ENCODE results near the gene UBE2V1.

The UBE2V1 gene

GRCh38 chr20:50054626-50055511, 58.1 kb downstream of the UBE2V1 start:
- TF ChIP-seq FOXM1 (IDR thresholded peaks at IDR 0.05; ENCODE audit: borderline replicate concordance) (no peak), FOXA1 (IDR thresholded peaks at IDR 0.05) (no peak), L3MBTL2 (conservative IDR thresholded peaks at IDR 0.05) (no peak), NFRKB (IDR thresholded peaks at IDR 0.05) (no peak), HDGF (IDR thresholded peaks at IDR 0.05; ENCODE audit: borderline replicate concordance) (no peak), PKNOX1 (IDR thresholded peaks at IDR 0.05) (no peak), ARNT (IDR thresholded peaks at IDR 0.05) (no peak)
- POLR2A ChIA-PET: no interaction called here
- DNase-seq (ENCODE audit: extremely low spot score): no peak
- CTCF ChIA-PET: no interaction called here

- CTCF ChIA-PET: no interaction called here
- no peak for DNase-seq (ENCODE audit: extremely low spot score)
- no peak for TF ChIP-seq FOXK2 (IDR thresholded peaks at IDR 0.05)
- no peak for TF ChIP-seq BHLHE40 (IDR thresholded peaks at IDR 0.05; ENCODE audit: borderline replicate concordance)
- TF ChIP-seq CTBP1 (IDR thresholded peaks at IDR 0.05; ENCODE audit: borderline replicate concordance): no peak
- no peak for TF ChIP-seq ARNT (IDR thresholded peaks at IDR 0.05)
- no peak for TF ChIP-seq ZNF384 (IDR thresholded peaks at IDR 0.05)
- no peak for TF ChIP-seq FOXM1 (IDR thresholded peaks at IDR 0.05; ENCODE audit: borderline replicate concordance)
- no peak for TF ChIP-seq SUZ12 (IDR thresholded peaks at IDR 0.05)
- no peak for TF ChIP-seq LEF1 (IDR thresholded peaks at IDR 0.05; ENCODE audit: borderline replicate concordance)
- TF ChIP-seq FOXA1 (IDR thresholded peaks at IDR 0.05): no peak
- POLR2A ChIA-PET: no interaction called here
Measured at GRCh38 chr20:50054231-50054547, 58.8 kb downstream of the UBE2V1 start.

DNA sequence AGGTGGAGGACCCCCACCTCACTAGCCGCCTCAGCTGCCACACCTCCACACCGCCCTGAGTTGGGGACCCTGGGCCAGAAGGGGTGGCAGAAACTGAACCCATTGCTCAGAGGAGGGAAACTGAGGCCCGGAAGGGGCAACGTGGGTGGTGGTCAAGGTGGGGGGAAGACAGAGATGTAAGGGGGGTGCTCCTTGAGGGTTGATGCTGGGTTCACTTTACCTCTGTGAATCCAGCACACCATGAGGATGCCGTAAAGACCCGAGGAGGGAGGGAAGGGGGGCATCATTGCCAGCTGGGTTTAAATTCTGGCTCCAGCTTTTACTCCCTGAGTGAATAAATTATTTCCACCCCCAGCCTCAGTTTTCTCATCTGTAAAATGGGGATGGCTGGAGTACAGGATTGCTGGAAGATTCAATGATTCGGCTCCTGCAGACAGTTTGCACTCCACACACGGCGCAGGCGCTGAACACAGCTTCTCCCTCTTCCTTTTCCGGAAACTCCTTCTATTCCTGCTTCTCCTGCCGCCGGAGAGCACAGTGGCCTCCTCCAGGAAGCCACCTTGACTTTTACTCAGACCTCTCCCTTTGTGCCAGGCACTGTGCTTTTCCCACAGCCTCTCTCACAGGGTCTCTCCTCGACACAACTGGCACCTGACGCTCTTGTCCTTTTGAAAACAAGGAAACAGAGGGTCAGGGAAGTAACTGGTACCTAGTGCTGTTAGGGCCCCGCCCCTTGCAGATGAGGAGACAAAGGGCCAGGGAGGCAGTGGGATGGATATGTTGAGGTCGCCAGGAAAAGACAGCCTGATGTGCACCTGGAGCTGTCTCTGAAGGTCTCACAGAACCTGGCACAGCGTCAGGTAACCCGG, 59.4 kb downstream of the UBE2V1 start:
- TF ChIP-seq CTBP1 (IDR thresholded peaks at IDR 0.05; ENCODE audit: borderline replicate concordance) (no peak), HDGF (IDR thresholded peaks at IDR 0.05; ENCODE audit: borderline replicate concordance) (no peak), BHLHE40 (IDR thresholded peaks at IDR 0.05; ENCODE audit: borderline replicate concordance) (no peak), ELF4 (IDR thresholded peaks at IDR 0.05) (no peak), PKNOX1 (IDR thresholded peaks at IDR 0.05) (no peak)
- no peak for DNase-seq (ENCODE audit: extremely low spot score)
- POLR2A ChIA-PET: no interaction called here
- CTCF ChIA-PET: no interaction called here

DNA sequence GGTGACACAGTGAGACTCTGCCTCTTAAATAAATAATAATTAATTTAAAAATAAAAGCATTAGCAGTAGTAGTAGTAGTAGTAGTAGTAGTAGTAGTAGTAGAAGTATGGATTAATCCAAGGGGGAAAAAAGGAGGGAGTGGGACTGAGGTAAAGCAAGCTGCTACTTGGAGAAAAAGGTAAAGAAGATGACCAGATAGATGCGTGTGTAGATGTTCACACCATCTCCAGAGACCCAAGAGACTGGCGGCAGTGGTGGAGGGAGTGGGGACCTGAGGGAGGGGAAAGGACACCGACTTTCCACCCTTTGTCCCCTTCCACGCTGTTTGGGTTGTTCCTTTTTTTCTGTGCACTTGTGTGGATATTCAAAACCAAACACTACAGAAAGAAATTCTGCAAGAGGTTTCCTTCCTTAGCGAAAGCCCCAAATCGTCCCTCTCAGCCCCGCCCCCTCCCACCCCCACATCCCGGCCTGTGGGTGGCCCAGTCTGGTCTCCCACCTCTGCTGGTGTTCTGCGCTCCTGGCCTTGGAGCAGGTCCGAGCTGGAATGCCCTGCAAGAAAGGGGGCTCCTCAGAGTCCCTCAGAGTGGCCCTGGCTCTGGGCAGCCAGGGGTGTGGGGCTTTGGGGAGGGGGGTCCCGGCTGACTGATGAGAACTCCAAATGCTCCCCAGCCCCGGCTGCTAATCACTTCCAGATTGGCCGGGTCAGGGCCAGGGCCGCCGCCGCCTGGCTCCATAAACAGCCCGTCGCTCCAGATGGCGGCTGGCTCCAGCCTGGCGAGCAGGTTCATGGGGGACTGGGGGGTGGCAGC, 60.2 kb downstream of the UBE2V1 start:
- POLR2A ChIA-PET: no interaction called here
- CTCF ChIA-PET: interaction anchor here (0.6 kb wide), 1 partner anchor 22 kb away, joined by 3 read pairs; no protein-coding TSS in a partner anchor
- TF ChIP-seq SUZ12 (IDR thresholded peaks at IDR 0.05): no peak
- no peak for TF ChIP-seq L3MBTL2 (conservative IDR thresholded peaks at IDR 0.05)
- TF ChIP-seq ARNT (IDR thresholded peaks at IDR 0.05): no peak
- TF ChIP-seq HDGF (IDR thresholded peaks at IDR 0.05; ENCODE audit: borderline replicate concordance): no peak
- no peak for TF ChIP-seq SP1 (IDR thresholded peaks at IDR 0.05)
- no peak for TF ChIP-seq BHLHE40 (IDR thresholded peaks at IDR 0.05; ENCODE audit: borderline replicate concordance)
- no peak for TF ChIP-seq FOXA1 (IDR thresholded peaks at IDR 0.05)
- TF ChIP-seq CTBP1 (IDR thresholded peaks at IDR 0.05; ENCODE audit: borderline replicate concordance): no peak
- no peak for TF ChIP-seq ZNF384 (IDR thresholded peaks at IDR 0.05)
- TF ChIP-seq ELF4 (IDR thresholded peaks at IDR 0.05): no peak
- TF ChIP-seq FOXM1 (IDR thresholded peaks at IDR 0.05; ENCODE audit: borderline replicate concordance): no peak
- no peak for TF ChIP-seq TARDBP (IDR thresholded peaks at IDR 0.05)
- TF ChIP-seq NFRKB (IDR thresholded peaks at IDR 0.05): no peak
- no peak for TF ChIP-seq LEF1 (IDR thresholded peaks at IDR 0.05; ENCODE audit: borderline replicate concordance)
- TF ChIP-seq FOXK2 (IDR thresholded peaks at IDR 0.05): no peak
- no peak for TF ChIP-seq PKNOX1 (IDR thresholded peaks at IDR 0.05)
- no peak for DNase-seq (ENCODE audit: extremely low spot score)

GRCh38 chr20:50050660-50051308, 62.2 kb downstream of the UBE2V1 start:
- TF ChIP-seq BHLHE40 (IDR thresholded peaks at IDR 0.05; ENCODE audit: borderline replicate concordance): no peak
- TF ChIP-seq TARDBP (IDR thresholded peaks at IDR 0.05): no peak
- no peak for TF ChIP-seq HDGF (IDR thresholded peaks at IDR 0.05; ENCODE audit: borderline replicate concordance)
- no peak for TF ChIP-seq PKNOX1 (IDR thresholded peaks at IDR 0.05)
- TF ChIP-seq SP1 (IDR thresholded peaks at IDR 0.05): no peak
- TF ChIP-seq FOXK2 (IDR thresholded peaks at IDR 0.05): no peak
- no peak for TF ChIP-seq FOXM1 (IDR thresholded peaks at IDR 0.05; ENCODE audit: borderline replicate concordance)
- TF ChIP-seq ELF4 (IDR thresholded peaks at IDR 0.05): no peak
- TF ChIP-seq ARNT (IDR thresholded peaks at IDR 0.05): no peak
- no peak for TF ChIP-seq NFRKB (IDR thresholded peaks at IDR 0.05)
- no peak for TF ChIP-seq SUZ12 (IDR thresholded peaks at IDR 0.05)
- TF ChIP-seq ZNF384 (IDR thresholded peaks at IDR 0.05): no peak
- no peak for TF ChIP-seq CTBP1 (IDR thresholded peaks at IDR 0.05; ENCODE audit: borderline replicate concordance)
- no peak for DNase-seq (ENCODE audit: extremely low spot score)
- ChIA-PET CTCF (interaction anchor here (0.6 to 1.0 kb wide), 2 partner anchors 17 to 103 kb away, joined by 3 to 4 read pairs; partner anchors contain the start of gene PEDS1), POLR2A (no interaction called here)
